ENCODE measurements around the gene UBA52.

- TF ChIP-seq POLR2A (IDR thresholded peaks at IDR 0.05) (no peak), CTCF (IDR thresholded peaks at IDR 0.05) (no peak)
Observed at GRCh38 chr19:18612051-18612771, 40.6 kb downstream of the UBA52 start.
